IPS DF 19.7 (cell line): ENCODE measurements around the gene B4GALT1.

Source experiments
- DNase-seq: peaks from one replicate; pipeline ENCODE4 v3.0.0-alpha.2; 2013; ENCODE audit warnings: low read depth, low spot score

B4GALT1 gene

DNA sequence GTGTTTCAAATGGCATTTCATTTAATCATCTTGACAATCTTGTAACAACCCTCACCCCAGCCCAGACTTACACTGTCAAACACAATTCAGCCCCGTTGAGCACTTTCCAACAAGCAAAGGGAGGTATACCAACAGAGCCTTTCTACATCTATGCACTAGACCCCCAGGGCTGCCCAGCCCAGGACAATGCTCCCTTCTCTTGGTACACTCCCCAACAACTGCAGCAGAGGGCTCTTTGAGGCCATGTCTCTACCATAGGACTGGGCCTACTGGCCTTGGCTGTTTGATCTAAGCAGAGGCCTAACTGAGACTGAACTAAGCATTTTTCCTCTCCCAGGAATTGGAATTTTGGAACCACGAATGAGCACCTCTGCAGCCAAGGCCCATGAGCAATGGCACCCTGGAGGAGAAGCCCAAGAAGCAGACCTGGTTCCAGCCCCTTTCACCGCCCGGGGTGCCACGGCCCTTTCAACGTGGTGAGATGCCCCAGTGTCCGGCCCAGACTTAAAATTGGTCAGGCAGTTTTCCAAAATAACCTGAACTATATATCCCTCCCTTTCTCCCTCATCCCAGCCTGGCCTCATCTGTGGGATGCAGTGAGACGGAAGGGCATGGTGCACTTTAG lies 43.6 kb downstream of the B4GALT1 start:
- no peak for DNase-seq

- no peak for DNase-seq
Observed at GRCh38 chr9:33120620-33121019, 46.5 kb downstream of the B4GALT1 start.

GRCh38 chr9:33117796-33118195 lies 49.3 kb downstream of the B4GALT1 start:
- no peak for DNase-seq

DNA sequence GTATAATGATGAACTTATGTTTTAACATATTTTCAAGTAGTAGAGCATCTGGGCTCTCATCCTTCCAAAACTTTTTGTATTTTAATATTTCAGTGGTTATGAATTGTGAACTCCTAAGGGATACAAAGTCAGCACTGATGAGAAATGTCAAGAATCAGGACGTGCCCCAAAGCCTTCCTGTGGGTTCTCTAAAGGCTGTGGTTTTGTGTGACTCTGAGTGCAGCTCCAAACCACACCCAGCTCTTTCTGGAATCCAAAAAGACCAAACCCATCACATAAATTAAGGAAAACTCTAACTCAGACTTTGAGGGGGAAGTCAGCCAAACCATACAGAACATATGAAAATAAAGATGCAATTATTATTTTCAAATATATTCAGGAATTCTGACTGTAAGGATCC lies 49.8 kb downstream of the B4GALT1 start:
- no peak for DNase-seq

GRCh38 chr9:33116860-33117259 lies 50.3 kb downstream of the B4GALT1 start:
- DNase-seq: no peak

GRCh38 chr9:33114746-33115145 lies 52.4 kb downstream of the B4GALT1 start:
- no peak for DNase-seq

DNA sequence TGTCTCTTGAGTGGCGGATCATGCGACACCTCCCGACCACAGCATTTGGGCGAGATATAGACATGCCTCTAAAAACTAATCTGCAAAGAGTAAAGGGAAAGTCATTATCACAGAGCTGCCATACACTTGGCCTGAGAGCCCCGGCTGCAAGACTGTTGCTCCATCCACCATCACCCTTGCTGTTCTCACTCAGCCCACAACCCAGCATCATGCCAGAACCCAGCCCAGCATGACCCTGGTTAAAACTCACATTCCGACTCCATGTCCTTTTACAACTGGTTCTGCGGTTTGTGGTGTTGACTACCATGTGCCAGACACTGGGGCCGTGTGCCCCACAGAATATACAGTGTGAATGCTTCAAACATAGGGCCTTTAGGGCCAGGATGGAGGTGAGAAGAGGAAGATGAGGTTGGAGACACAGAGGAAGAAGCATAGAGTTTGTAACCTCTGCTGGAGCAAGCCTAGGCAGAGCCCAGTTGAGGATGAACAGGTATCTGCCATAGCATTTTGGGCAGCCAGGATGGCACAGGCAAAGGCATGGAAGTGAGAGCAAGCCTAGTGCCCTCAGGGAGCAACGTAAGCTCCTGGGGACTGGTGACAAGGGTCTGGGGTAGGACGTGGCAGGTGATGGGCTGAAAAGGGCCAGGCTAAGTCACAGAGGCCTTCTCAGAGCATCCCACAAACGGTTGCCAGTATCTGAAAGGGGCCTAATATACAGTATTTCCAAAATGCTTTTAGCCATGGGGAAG lies 53.2 kb downstream of the B4GALT1 start:
- DNase-seq: no peak

- no peak for DNase-seq
Observed at GRCh38 chr9:33112094-33112493, 55.0 kb downstream of the B4GALT1 start.

DNA sequence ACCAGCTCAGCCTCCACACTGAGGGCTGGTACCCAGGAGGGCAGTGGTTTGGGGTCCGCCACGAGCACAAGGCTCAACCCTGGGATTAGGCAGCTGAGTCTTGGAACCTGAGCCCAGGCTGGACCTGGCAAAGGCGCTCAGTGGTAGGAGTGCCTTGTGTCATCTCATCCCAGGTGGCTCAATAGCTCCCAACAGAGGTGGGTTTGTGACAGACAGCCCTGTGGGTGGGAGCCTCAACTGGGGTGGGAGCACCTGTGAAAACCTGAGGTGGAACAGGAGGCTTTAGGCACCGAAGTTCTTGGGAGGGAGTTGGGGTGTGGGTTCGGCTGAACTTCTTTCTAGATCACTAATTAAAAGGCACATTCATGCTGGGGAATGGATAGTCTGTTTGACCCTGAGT lies 55.5 kb downstream of the B4GALT1 start:
- no peak for DNase-seq

DNA sequence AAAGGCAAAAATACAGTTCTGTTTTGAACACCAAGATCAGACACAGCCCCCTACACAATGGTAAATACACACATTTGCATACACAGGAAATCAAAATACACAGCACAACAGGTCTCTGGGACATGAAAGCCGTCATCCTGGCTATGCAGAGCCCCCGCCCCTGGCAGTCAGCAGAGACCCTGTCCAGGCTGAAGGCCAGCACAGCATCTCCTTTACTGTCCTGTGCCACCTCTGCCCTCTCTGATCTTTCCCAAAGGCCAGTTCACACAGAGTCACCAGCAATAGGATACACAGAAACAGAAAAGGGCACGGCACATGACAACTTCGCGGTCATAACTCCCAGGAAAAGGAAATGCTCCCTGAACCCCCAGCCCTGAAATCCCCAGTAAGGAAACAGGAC lies 56.5 kb downstream of the B4GALT1 start:
- DNase-seq: no peak

- DNase-seq: no peak
Observed at GRCh38 chr9:33109850-33110595, 57.1 kb downstream of the B4GALT1 start.

DNA sequence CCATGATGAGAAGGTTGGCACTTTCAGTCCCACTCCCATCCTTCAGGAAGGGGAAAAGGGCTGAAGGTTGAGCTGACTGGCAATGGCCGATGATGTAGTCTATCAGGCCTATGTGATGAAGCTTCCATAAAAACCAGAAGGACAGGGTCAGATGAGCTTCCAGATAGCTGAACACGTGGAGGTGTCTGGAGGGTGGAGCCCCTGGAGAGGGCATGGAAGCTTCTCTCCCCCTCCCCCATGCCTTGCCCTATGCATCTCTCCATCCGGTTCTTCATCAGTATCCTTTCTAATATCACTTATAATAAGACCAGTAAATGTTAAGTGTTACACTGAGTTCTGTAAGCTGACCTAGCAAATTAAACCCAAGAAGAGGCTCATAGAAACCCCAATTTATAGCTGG lies 58.0 kb downstream of the B4GALT1 start:
- no peak for DNase-seq

- no peak for DNase-seq
Observed at GRCh38 chr9:33108472-33108871, 58.7 kb downstream of the B4GALT1 start.

DNA sequence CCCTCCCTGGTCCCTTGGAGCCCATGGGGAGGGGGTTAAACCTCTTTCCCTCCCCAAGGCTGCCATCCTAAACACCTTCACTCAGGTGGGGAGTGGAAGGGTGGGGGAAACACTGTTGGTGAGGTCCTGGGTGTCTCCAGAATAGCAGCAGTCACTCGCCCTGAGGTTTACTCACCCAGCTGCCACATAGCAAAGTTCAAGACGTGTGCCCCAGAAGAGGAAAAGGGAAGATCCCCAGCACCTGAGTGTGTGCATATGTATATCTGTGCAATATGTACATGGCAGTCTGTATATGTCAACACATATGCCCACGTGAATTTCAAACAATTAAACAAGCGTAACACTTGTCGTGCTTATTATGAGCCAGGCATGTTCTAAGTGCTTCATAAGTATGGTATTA lies 59.4 kb downstream of the B4GALT1 start:
- no peak for DNase-seq

GRCh38 chr9:33106827-33107621 lies 60.1 kb downstream of the B4GALT1 start:
- no peak for DNase-seq

GRCh38 chr9:33106372-33106771 lies 60.8 kb downstream of the B4GALT1 start:
- no peak for DNase-seq

DNA sequence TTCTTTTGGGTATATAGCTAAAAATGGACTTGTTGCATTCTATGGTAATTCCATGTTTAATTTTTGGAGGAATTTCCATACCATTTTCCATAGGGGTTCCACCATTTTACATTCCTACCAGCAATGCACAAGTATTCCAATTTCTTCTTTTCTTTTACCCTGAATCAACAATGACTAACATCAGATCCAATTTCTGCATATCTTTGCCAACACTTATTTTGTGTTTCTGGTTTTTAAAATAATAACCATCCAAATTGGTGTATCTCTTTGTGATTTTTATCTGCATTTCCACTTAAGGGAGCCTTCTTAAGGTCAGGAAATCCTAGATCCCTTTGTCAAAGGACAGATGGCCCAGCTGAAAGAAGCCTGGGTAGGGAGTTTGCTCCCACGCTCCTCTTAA lies 61.2 kb downstream of the B4GALT1 start:
- no peak for DNase-seq

GRCh38 chr9:33105504-33105903 lies 61.6 kb downstream of the B4GALT1 start:
- no peak for DNase-seq

DNA sequence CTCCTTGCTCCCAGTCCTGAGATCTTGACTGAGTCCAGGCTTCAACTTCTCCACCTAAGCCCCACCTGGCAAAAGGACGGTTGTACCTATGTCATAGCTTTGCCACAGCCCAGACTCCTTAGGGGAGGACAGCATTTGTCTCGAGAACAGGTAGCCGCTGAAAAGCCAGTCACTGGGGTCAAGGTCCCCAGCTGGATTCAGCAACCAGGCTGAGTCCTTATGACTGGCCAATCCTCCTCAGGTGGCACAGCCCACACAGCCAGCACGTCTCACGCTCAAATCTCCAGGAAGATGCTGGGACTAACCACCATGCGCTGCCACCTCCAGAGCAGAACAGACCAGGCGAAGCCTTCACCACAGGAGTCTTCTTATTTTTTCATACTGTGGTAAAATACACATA lies 62.7 kb downstream of the B4GALT1 start:
- DNase-seq: no peak

- DNase-seq: no peak
Observed at GRCh38 chr9:33103501-33104281, 63.4 kb downstream of the B4GALT1 start.

GRCh38 chr9:33102551-33103210 lies 64.5 kb downstream of the B4GALT1 start:
- no peak for DNase-seq
